Peyer's patch (tissue), 4 donors: Measurements from ENCODE around the gene ZNF521. TPM values are rescaled to one million over a fixed set of nuclear protein-coding genes. Genes with fewer than 3 reads are reported as not detected.

Source experiments
- DNase-seq, 3 donors: peaks; one replicate each; pipeline ENCODE4 v3.0.0-alpha.2; 2017 to 2019
- H3K27ac ChIP-seq, 4 donors: fragments of 200-600 bp; sonication (generic); one replicate each; pipeline ENCODE4 v1.5.1; 2016 to 2019
- H3K27me3 ChIP-seq, 2 donors: fragments of 200-600 bp; sonication (generic); one replicate each; pipeline ENCODE4 v1.5.1; 2019
- H3K36me3 ChIP-seq, 3 donors: fragments of 200-600 bp; sonication (generic); one replicate each; pipeline ENCODE4 v1.5.1; 2016 to 2019
- H3K4me1 ChIP-seq, 4 donors: fragments of 200-600 bp; sonication (generic); one replicate each; pipeline ENCODE4 v1.5.1; 2016 to 2019
- H3K4me3 ChIP-seq, 4 donors: fragments of 200-600 bp; sonication (generic); 1 replicate in 3 of 4; 2 replicates in 1 of 4; pipeline ENCODE4 v1.5.1; 2016 to 2019; ENCODE audit warnings: mild to moderate bottlenecking in 1 of 4
- H3K9me3 ChIP-seq, 4 donors: fragments of 200-600 bp; sonication (generic); one replicate each; pipeline ENCODE4 v1.5.1; 2016 to 2019; ENCODE audit warnings: mild to moderate bottlenecking in 1 of 4
- POLR2A ChIP-seq, 2 donors: fragments of 450-650 bp; IDR thresholded peaks; one replicate each; pipeline ENCODE4 v1.5.1; 2017; ENCODE audit warnings: antibody characterized with exemption in 2 of 2, mild to moderate bottlenecking in 2 of 2, moderate library complexity in 2 of 2
- total RNA-seq, 4 donors: library from RNA; depleted of rRNA; stranded (reverse); fragments of >200 nt; gene quantifications; one replicate each; pipeline ENCODE4 v1.1.0, GENCODE V29; 2016
- TF ChIP-seq, protein P1 (sequence below), 6 experiments: fragments of 450-650 bp in 4 of 6; fragments of 200-600 bp in 2 of 6; sonication (generic) in 1 of 6; IDR thresholded peaks; one replicate each; pipeline ENCODE4 v1.5.1; 2017 to 2019; ENCODE audit warnings: antibody characterized with exemption in 6 of 6, mild to moderate bottlenecking in 3 of 6, moderate library complexity in 1 of 6

Gene ZNF521
- total RNA-seq, 4 donors from 2014 or later: 4.2 to 25.6 (median 8.6) TPM

DNA sequence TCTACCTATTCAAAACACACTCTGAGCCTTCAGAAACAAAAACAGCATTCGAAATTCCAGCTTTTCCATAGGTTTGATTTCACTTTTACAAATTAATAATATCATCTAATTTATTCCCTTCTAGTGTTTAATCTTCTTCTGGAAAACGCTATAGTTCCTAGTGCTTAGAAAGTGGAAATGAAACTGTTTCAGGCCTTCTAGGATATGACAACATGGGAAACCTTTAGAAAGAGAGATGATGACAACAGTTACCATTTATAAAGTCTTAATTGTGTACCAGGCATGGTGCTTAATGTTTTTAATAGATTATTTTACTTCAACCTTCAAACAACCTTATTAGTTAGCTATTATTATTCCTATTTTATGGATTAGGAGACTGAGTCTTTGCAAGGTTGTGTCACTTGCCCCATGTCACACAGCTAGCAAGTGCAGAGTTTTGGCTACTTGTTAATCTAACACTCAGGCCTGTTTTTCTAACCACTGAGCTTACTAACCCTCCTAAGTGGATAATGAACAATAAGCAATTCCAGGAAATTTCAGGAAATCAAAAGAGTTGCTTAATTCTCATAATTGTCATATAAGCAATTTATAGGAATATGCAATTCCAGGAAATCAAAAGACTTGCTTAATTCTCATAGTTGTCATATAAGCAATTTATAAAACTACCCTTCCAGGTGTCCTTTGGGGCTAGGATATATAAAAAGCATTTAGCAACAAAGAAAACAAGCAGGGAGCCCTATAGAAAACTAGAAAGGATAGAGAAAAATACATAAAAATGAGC, 206.0 kb downstream of the ZNF521 start:
- DNase-seq: no peak
- no peak overlapping the region for H3K27ac ChIP-seq
- H3K36me3 ChIP-seq: no peaks in the 10 kb centered on the region
- H3K9me3 ChIP-seq: no peaks in the 10 kb centered on the region
- H3K4me3 ChIP-seq: no peak overlapping the region
- no peaks in the 10 kb centered on the region for H3K4me1 ChIP-seq
- TF ChIP-seq, protein P1, sequence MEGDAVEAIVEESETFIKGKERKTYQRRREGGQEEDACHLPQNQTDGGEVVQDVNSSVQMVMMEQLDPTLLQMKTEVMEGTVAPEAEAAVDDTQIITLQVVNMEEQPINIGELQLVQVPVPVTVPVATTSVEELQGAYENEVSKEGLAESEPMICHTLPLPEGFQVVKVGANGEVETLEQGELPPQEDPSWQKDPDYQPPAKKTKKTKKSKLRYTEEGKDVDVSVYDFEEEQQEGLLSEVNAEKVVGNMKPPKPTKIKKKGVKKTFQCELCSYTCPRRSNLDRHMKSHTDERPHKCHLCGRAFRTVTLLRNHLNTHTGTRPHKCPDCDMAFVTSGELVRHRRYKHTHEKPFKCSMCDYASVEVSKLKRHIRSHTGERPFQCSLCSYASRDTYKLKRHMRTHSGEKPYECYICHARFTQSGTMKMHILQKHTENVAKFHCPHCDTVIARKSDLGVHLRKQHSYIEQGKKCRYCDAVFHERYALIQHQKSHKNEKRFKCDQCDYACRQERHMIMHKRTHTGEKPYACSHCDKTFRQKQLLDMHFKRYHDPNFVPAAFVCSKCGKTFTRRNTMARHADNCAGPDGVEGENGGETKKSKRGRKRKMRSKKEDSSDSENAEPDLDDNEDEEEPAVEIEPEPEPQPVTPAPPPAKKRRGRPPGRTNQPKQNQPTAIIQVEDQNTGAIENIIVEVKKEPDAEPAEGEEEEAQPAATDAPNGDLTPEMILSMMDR (IDR thresholded peaks at IDR 0.05): no peak
- no peak for TF ChIP-seq POLR2A (IDR thresholded peaks at IDR 0.05)
- H3K27me3 ChIP-seq: no peaks in the 10 kb centered on the region

DNA sequence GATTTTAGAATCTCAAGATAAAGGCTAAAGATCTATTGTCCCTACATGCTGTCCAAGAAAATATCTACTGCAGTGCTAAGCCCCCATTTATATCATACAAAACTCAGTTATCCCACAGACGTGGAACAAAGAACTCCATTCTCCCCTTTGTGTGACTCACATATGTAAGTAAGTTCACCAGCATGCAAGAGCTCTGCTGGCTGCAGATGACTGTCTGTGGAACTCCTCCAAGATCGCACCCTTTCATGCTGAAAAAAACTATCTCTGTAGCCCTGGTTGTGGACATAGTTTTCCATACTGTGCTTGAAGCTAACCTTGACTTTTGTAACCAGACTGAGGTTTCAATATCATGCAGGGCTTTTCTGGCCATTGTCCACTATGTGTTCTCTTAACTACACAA, 207.1 kb downstream of the ZNF521 start:
- Histone ChIP-seq H3K9me3 (no peaks in the 10 kb centered on the region), H3K27me3 (no peaks in the 10 kb centered on the region), H3K4me1 (peaks cover 0 to 3% (median 0%) of the 10 kb centered on the region in 4 donors), H3K36me3 (no peaks in the 10 kb centered on the region), H3K4me3 (no peak overlapping the region), H3K27ac (no peak overlapping the region)
- TF ChIP-seq, protein P1 (IDR thresholded peaks at IDR 0.05): no peak
- TF ChIP-seq POLR2A (IDR thresholded peaks at IDR 0.05): no peak
- DNase-seq: no peak

DNA sequence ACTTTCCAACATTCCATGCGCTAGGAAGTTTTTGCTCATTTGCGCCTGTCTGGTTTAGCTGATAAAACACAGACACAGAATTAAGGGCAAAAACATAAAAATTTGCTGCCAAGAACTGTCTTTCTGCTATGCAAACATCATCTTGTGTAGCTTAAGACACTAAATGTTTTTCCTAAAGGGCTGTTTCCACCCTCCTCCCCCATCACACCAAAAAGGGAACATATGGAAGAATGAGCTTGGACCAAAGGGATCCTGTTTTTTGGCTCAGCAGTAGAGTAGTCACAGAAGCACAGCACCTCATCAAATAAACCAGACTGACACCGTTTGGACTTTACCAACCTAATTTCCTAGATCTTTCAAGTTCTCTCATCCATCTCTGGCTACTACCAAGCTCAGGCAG, 210.1 kb downstream of the ZNF521 start:
- TF ChIP-seq, protein P1 (IDR thresholded peaks at IDR 0.05): no peak
- TF ChIP-seq POLR2A (IDR thresholded peaks at IDR 0.05): no peak
- peaks cover 0 to 6% (median 0%) of the 10 kb centered on the region in 4 donors for H3K4me1 ChIP-seq
- no peaks in the 10 kb centered on the region for H3K27me3 ChIP-seq
- H3K4me3 ChIP-seq: no peak overlapping the region
- no peaks in the 10 kb centered on the region for H3K9me3 ChIP-seq
- no peak for DNase-seq
- no peak overlapping the region for H3K27ac ChIP-seq
- H3K36me3 ChIP-seq: no peaks in the 10 kb centered on the region

DNA sequence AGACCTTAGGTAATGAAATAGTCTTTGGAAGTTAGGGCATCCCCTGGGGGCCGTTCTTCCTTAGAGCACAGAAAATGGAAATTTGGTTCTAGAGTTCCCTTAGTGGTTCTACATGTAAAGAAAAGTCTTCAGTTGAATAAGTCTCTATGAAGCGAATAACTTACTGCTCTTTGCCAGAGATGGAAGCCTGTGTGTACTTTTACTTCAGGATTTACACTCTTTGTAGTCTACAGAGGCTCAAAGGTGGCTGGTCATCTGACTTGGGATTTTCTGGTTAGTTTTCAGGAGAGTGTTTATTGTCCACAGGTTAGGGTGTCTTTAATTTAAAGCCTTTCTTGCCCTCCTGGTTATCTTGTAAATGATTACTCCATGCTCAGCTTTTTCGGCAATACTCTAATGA, 210.6 kb downstream of the ZNF521 start:
- no peak overlapping the region for H3K27ac ChIP-seq
- H3K4me3 ChIP-seq: no peak overlapping the region
- no peak for DNase-seq
- no peak for TF ChIP-seq POLR2A (IDR thresholded peaks at IDR 0.05)
- TF ChIP-seq, protein P1 (IDR thresholded peaks at IDR 0.05): no peak
- H3K36me3 ChIP-seq: no peaks in the 10 kb centered on the region
- H3K27me3 ChIP-seq: no peaks in the 10 kb centered on the region
- H3K9me3 ChIP-seq: no peaks in the 10 kb centered on the region
- H3K4me1 ChIP-seq: peaks cover 0 to 6% (median 0%) of the 10 kb centered on the region in 4 donors

DNA sequence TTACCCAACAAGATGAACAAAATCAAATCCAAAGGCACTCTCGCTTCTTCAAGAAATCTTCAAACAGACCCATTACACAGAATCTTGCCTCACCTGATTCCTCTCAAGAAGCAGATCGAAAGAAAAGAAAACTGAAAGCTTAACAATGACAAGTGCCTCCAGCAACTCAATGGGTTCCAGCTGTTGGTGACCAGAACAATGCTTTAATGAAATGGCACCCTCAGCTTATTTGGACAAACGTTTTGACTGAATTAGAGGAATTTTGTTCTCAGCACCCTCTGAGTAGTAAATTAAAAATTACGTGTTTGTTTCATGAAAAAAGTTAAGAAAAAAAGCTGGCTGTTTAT, 211.0 kb downstream of the ZNF521 start:
- DNase-seq: no peak
- no peaks in the 10 kb centered on the region for H3K9me3 ChIP-seq
- no peaks in the 10 kb centered on the region for H3K27me3 ChIP-seq
- no peak overlapping the region for H3K27ac ChIP-seq
- H3K4me3 ChIP-seq: no peak overlapping the region
- TF ChIP-seq, protein P1 (IDR thresholded peaks at IDR 0.05): no peak
- peaks cover 0 to 6% (median 0%) of the 10 kb centered on the region in 4 donors for H3K4me1 ChIP-seq
- no peaks in the 10 kb centered on the region for H3K36me3 ChIP-seq
